HG03460 (cell line): Measurements from ENCODE around the gene ARHGAP5.

Source experiments
- ATAC-seq: cut with Tn5 transposase; IDR thresholded peaks from one replicate; pipeline ENCODE4 v1.9.1; 2021; ENCODE audit not compliant: unreplicated experiment

Gene ARHGAP5

GRCh38 chr14:32169191-32169590 lies 92.1 kb downstream of the ARHGAP5 start:
- no peak for ATAC-seq

GRCh38 chr14:32171469-32171868 lies 94.4 kb downstream of the ARHGAP5 start:
- ATAC-seq, result no peak

- ATAC-seq, result no peak
These were observed 106.3 kb downstream of the ARHGAP5 start for GRCh38 chr14:32183151-32184058.

GRCh38 chr14:32185097-32185496 lies 108.0 kb downstream of the ARHGAP5 start:
- ATAC-seq, result no peak

- ATAC-seq, result no peak
These were observed 109.1 kb downstream of the ARHGAP5 start for GRCh38 chr14:32186248-32186647.

GRCh38 chr14:32189811-32190210 lies 112.7 kb downstream of the ARHGAP5 start:
- no peak for ATAC-seq

GRCh38 chr14:32190673-32191072 lies 113.6 kb downstream of the ARHGAP5 start:
- no peak for ATAC-seq

GRCh38 chr14:32192712-32193373 lies 115.7 kb downstream of the ARHGAP5 start:
- no peak for ATAC-seq

GRCh38 chr14:32193532-32193931 lies 116.4 kb downstream of the ARHGAP5 start:
- no peak for ATAC-seq

GRCh38 chr14:32195636-32196035 lies 118.5 kb downstream of the ARHGAP5 start:
- ATAC-seq, result no peak

GRCh38 chr14:32197919-32198318 lies 120.8 kb downstream of the ARHGAP5 start:
- ATAC-seq, result peak; percentile 28

- no peak for ATAC-seq
These were observed 123.5 kb downstream of the ARHGAP5 start for GRCh38 chr14:32200368-32201192.

- ATAC-seq, result peak; percentile 54
These were observed 124.2 kb downstream of the ARHGAP5 start for GRCh38 chr14:32201193-32201815.

GRCh38 chr14:32201816-32202490 lies 124.8 kb downstream of the ARHGAP5 start, which contains the start of gene RNU6-7:
RNU6-7 (plus strand) TSS chr14:32202045.
- ATAC-seq, result no peak

- no peak for ATAC-seq
These were observed 125.4 kb downstream of the ARHGAP5 start for GRCh38 chr14:32202491-32202997.

GRCh38 chr14:32202998-32203882 lies 126.1 kb downstream of the ARHGAP5 start, which contains the start of gene RNU6-8:
RNU6-8 (minus strand) TSS chr14:32203269.
- peak; percentile 54 for ATAC-seq

GRCh38 chr14:32203928-32204357 lies 126.8 kb downstream of the ARHGAP5 start:
- no peak for ATAC-seq

GRCh38 chr14:32205554-32205953 lies 128.4 kb downstream of the ARHGAP5 start:
- ATAC-seq, result no peak

- no peak for ATAC-seq
These were observed 128.9 kb downstream of the ARHGAP5 start for GRCh38 chr14:32205984-32206383.
